H1 (cell line): ENCODE data around the gene CPSF4. TPM values are rescaled to one million over a fixed set of nuclear protein-coding genes. Genes with fewer than 3 reads are reported as not detected.
A peak's percentile ranks its signal among the peaks of the same experiment; 100 is the strongest.

Source experiments
- CTCF ChIA-PET: fragments of 300-600 bp; sonication (Branson Sonifier 250); formaldehyde crosslinking; loops from one replicate; lab custom pipeline; 2021; ENCODE audit not compliant: partially characterized antibody; lab: Charles Lee
- POLR2A ChIA-PET: fragments of 300-600 bp; sonication (Branson Sonifier 250); formaldehyde crosslinking; loops from one replicate; lab custom pipeline; 2021; ENCODE audit warnings: inconsistent platforms; ENCODE audit not compliant: partially characterized antibody; lab: Charles Lee
- DNase-seq, 2 experiments: peaks; one replicate each; pipeline versions ENCODE4 v3.0.0 to v3.0.0-alpha.2; 2010 to 2022; ENCODE audit warnings: low spot score in 2 of 2, low read depth in 1 of 2, mixed read lengths in 1 of 2
- FAIRE-seq: peaks from 2 replicates; lab custom pipeline; 2011; peaks lifted over from hg19 to GRCh38; lab: Jason Lieb, UNC
- H2AFZ ChIP-seq: 2 replicates; pipeline ENCODE4 v1.8.1; 2012; ENCODE audit warnings: low read length, inconsistent platforms
- H2AK5ac ChIP-seq: 2 replicates; pipeline ENCODE4 v1.6.1; 2013; ENCODE audit warnings: low read depth, low read length
- H2BK120ac ChIP-seq: replicated peaks from 2 replicates; pipeline ENCODE3; 2013; ENCODE audit warnings: low read depth, low read length, inconsistent platforms
- H2BK12ac ChIP-seq: 2 replicates; pipeline ENCODE4 v1.6.1; 2013; ENCODE audit warnings: low read depth, low read length
- H2BK15ac ChIP-seq: 2 replicates; pipeline ENCODE4 v1.6.1; 2013; ENCODE audit warnings: low read length
- H2BK20ac ChIP-seq: 2 replicates; pipeline ENCODE4 v1.6.1; 2013; ENCODE audit warnings: low read length
- H2BK5ac ChIP-seq: 2 replicates; pipeline ENCODE4 v1.6.1; 2013; ENCODE audit warnings: low read depth, low read length
- H3K14ac ChIP-seq: 2 replicates; pipeline ENCODE4 v1.6.1; 2013; ENCODE audit warnings: inconsistent platforms; ENCODE audit not compliant: insufficient read length
- H3K18ac ChIP-seq: 2 replicates; pipeline ENCODE4 v1.6.1; 2013; ENCODE audit warnings: low read length; ENCODE audit errors: extremely low read depth
- H3K23ac ChIP-seq: 2 replicates; pipeline ENCODE4 v1.6.1; 2013; ENCODE audit warnings: inconsistent platforms; ENCODE audit not compliant: insufficient read length
- H3K23me2 ChIP-seq: 2 replicates; pipeline ENCODE4 v1.6.1; 2013; ENCODE audit warnings: low read depth, low read length
- H3K27ac ChIP-seq: 2 replicates; pipeline ENCODE4 v1.6.1; 2011; ENCODE audit warnings: low read depth, low read length, inconsistent platforms
- H3K27me3 ChIP-seq, 4 experiments: replicated peaks in 1 of 4; 1 replicate in 1 of 4; 2 replicates in 3 of 4; pipeline versions ENCODE4 v1.6.1 to v1.8.1; 2011 to 2013; ENCODE audit warnings: low read length in 3 of 4, mild to moderate bottlenecking in 3 of 4, inconsistent platforms in 2 of 4, mixed read lengths in 2 of 4, moderate library complexity in 1 of 4; ENCODE audit not compliant: control insufficient read depth in 3 of 4, insufficient read depth in 3 of 4; ENCODE audit errors: extremely low read depth in 1 of 4
- H3K36me3 ChIP-seq, 4 experiments: 2 replicates each; pipeline versions ENCODE4 v1.6.1 to v1.8.1; 2011 to 2013; ENCODE audit warnings: mild to moderate bottlenecking in 4 of 4, low read length in 3 of 4, moderate library complexity in 2 of 4, control low read depth in 1 of 4, inconsistent platforms in 1 of 4; ENCODE audit not compliant: insufficient read depth in 4 of 4, control insufficient read depth in 2 of 4
- H3K4ac ChIP-seq: replicated peaks from 2 replicates; pipeline ENCODE3; 2013; ENCODE audit warnings: low read length, low read depth, mixed read lengths, inconsistent platforms; ENCODE audit not compliant: insufficient read length
- H3K4me1 ChIP-seq, 4 experiments: replicated peaks in 1 of 4; 1 replicate in 1 of 4; 2 replicates in 3 of 4; pipeline versions ENCODE4 v1.6.1 to v1.8.1; 2011 to 2013; ENCODE audit warnings: low read length in 3 of 4, inconsistent platforms in 2 of 4, mixed read lengths in 1 of 4; ENCODE audit not compliant: insufficient read depth in 4 of 4, control insufficient read depth in 3 of 4
- H3K4me2 ChIP-seq, 2 experiments: 2 replicates each; pipeline versions ENCODE4 v1.6.1 to v1.8.1; 2011 to 2013; ENCODE audit warnings: low read depth in 2 of 2, low read length in 2 of 2, control low read depth in 1 of 2, inconsistent platforms in 1 of 2, mild to moderate bottlenecking in 1 of 2; ENCODE audit not compliant: insufficient read depth in 1 of 2
- H3K4me3 ChIP-seq, 4 experiments: fragments of 200-600, 300-600 bp in 1 of 4; sonication (generic), shearing (Covaris generic), sonication (Bioruptor Twin) in 1 of 4; 2 replicates each; pipeline versions ENCODE4 v1.5.1 to v1.8.1; 2011 to 2016; ENCODE audit warnings: low read length in 4 of 4, low read depth in 3 of 4, control low read depth in 2 of 4, inconsistent platforms in 2 of 4, mild to moderate bottlenecking in 2 of 4, mixed read lengths in 1 of 4, moderate library complexity in 1 of 4; ENCODE audit not compliant: insufficient read depth in 2 of 4; ENCODE audit errors: extremely low read depth in 1 of 4
- H3K56ac ChIP-seq: replicated peaks from 2 replicates; pipeline ENCODE3; 2013; ENCODE audit warnings: low read depth, mild to moderate bottlenecking, mixed read lengths, low read length, inconsistent platforms; ENCODE audit not compliant: insufficient read length
- H3K79me1 ChIP-seq: 2 replicates; pipeline ENCODE4 v1.6.1; 2013; ENCODE audit warnings: low read depth, low read length, control low read depth
- H3K79me2 ChIP-seq, 2 experiments: 2 replicates each; pipeline versions ENCODE4 v1.6.1 to v1.8.1; 2012 to 2013; ENCODE audit warnings: low read length in 2 of 2, mild to moderate bottlenecking in 2 of 2, inconsistent platforms in 1 of 2; ENCODE audit not compliant: insufficient read depth in 2 of 2, control insufficient read depth in 1 of 2
- H3K9ac ChIP-seq, 4 experiments: replicated peaks in 1 of 4; 1 replicate in 1 of 4; 2 replicates in 3 of 4; pipeline versions ENCODE4 v1.6.1 to v1.8.1; 2011 to 2013; ENCODE audit warnings: low read depth in 3 of 4, low read length in 3 of 4, control low read depth in 2 of 4, mild to moderate bottlenecking in 2 of 4, moderate library complexity in 2 of 4, inconsistent platforms in 1 of 4; ENCODE audit errors: extremely low read depth in 1 of 4
- H3K9me3 ChIP-seq, 2 experiments: 2 replicates each; pipeline versions ENCODE4 v1.6.1 to v1.8.1; 2012 to 2013; ENCODE audit warnings: mild to moderate bottlenecking in 2 of 2, moderate library complexity in 2 of 2, control low read depth in 1 of 2, inconsistent platforms in 1 of 2, low read depth in 1 of 2, low read length in 1 of 2, mixed read lengths in 1 of 2; ENCODE audit not compliant: insufficient read depth in 2 of 2
- H4K20me1 ChIP-seq, 2 experiments: replicated peaks in 1 of 2; 2 replicates each; pipeline versions ENCODE3 to v1.8.1; 2011 to 2013; ENCODE audit warnings: inconsistent platforms in 2 of 2, low read length in 2 of 2, mild to moderate bottlenecking in 1 of 2; ENCODE audit not compliant: insufficient read depth in 2 of 2, control insufficient read depth in 1 of 2
- H4K5ac ChIP-seq: 2 replicates; pipeline ENCODE4 v1.6.1; 2013; ENCODE audit warnings: low read length, low read depth, mixed read lengths, inconsistent platforms; ENCODE audit not compliant: insufficient read length
- H4K8ac ChIP-seq: 2 replicates; pipeline ENCODE4 v1.8.0; 2013; ENCODE audit warnings: mild to moderate bottlenecking, moderate library complexity, low read length, inconsistent platforms; ENCODE audit not compliant: insufficient read depth; ENCODE audit errors: extremely low read depth
- H4K91ac ChIP-seq: replicated peaks from 2 replicates; pipeline ENCODE3; 2013; ENCODE audit warnings: low read length, mixed read lengths, inconsistent platforms; ENCODE audit not compliant: insufficient read length
- ASH2L ChIP-seq: fragments of 200-600, 300-600 bp; sonication (generic); IDR thresholded peaks from one replicate; pipeline ENCODE4 v1.7.1; 2017; ENCODE audit warnings: low read length
- BACH1 ChIP-seq: IDR thresholded peaks from 2 replicates; pipeline ENCODE4 v1.6.1; 2012; ENCODE audit warnings: low read length, improper control_type of control experiment
- CREB1 ChIP-seq: IDR thresholded peaks from 2 replicates; pipeline ENCODE4 v1.6.1; 2012; ENCODE audit warnings: inconsistent platforms
- KDM5A ChIP-seq: fragments of 200-600 bp; IDR thresholded peaks from 2 replicates; pipeline ENCODE4 v1.7.1; 2012; ENCODE audit warnings: mild to moderate bottlenecking, low read length, inconsistent platforms, mixed read lengths
- POU5F1 ChIP-seq: IDR thresholded peaks from 2 replicates; pipeline ENCODE4 v1.6.1; 2011; ENCODE audit warnings: low read depth, mild to moderate bottlenecking, low read length, moderate library complexity
- RBBP5 ChIP-seq: IDR thresholded peaks from 2 replicates; pipeline ENCODE4 v1.7.1; 2012; ENCODE audit warnings: low read depth, mild to moderate bottlenecking, inconsistent platforms, low read length, moderate library complexity, borderline replicate concordance
- SIN3A ChIP-seq, 2 experiments: IDR thresholded peaks in 1 of 2; conservative IDR thresholded peaks in 1 of 2; 2 replicates each; pipeline ENCODE4 v1.6.1; 2011 to 2012; ENCODE audit warnings: low read length in 2 of 2, improper control_type of control experiment in 1 of 2, low read depth in 1 of 2, mild to moderate bottlenecking in 1 of 2
- TAF1 ChIP-seq: IDR thresholded peaks from 2 replicates; pipeline ENCODE4 v1.6.1; 2011; ENCODE audit warnings: mild to moderate bottlenecking, low read depth, low read length
- WGBS, 2 experiments: shearing (Covaris generic) in 1 of 2; methylation state at CpG; one replicate each; pipeline versions ENCODE4 v1.1.6 to v1.1.7; 2013 to 2015; ENCODE audit warnings: low lambda C conversion rate in 2 of 2, mixed read lengths in 2 of 2, inconsistent platforms in 1 of 2, low coverage in 1 of 2, missing lambda C conversion rate in 1 of 2; ENCODE audit not compliant: insufficient replicate concordance in 2 of 2, insufficient coverage in 1 of 2, insufficient read length in 1 of 2; ENCODE audit errors: extremely low coverage in 1 of 2, missing lambda C conversion rate in 1 of 2; 5-methylcytosine and 5-hydroxymethylcytosine counted together
- polyA plus RNA-seq, 7 experiments: library from polyadenylated mRNA; depleted of rRNA in 3 of 7; stranded (reverse) in 5 of 7; unstranded in 2 of 7; fragments of >200 nt in 5 of 7; fragments of 200-250 nt in 2 of 7; gene quantifications; 1 replicate in 5 of 7; 2 replicates in 1 of 7; 4 replicates in 1 of 7; pipeline versions ENCODE4 v1.2.1 to v1.2.3, GENCODE V29; 2011 to 2013; ENCODE audit warnings: missing spikeins in 2 of 7, mixed read lengths in 2 of 7
- total RNA-seq: library from RNA; stranded (reverse); fragmentation: NEBNext Ultra II Directional; extraction: Animal tissue kit (Norgen Biotek cat#: 25700); gene quantifications from 2 replicates; pipeline ENCODE4 v1.2.1, GENCODE V29; 2021
- TF ChIP-seq, protein P1 (sequence below): IDR thresholded peaks from 2 replicates; pipeline ENCODE4 v1.6.1; 2011; ENCODE audit warnings: low read depth, mild to moderate bottlenecking, low read length; ENCODE audit not compliant: insufficient read depth
- TF ChIP-seq, protein P2 (sequence below): IDR thresholded peaks from 2 replicates; pipeline ENCODE4 v1.6.1; 2012; ENCODE audit warnings: inconsistent platforms

CPSF4 gene
- total and polyA plus RNA-seq, 2 of the 8 experiments (the other 6 are each of a cell fraction or from before 2014, with no cell fraction given) = 77.5 to 103 TPM

- Histone ChIP-seq H3K4ac (peak overlapping the region; percentile 41), H3K4me3 (peak overlapping the region; percentile 31 to 70 (median 62)), H4K8ac (peak overlapping the region; percentile 81), H3K14ac (no peak overlapping the region), H3K9me3 (no peaks in the 10 kb centered on the region), H3K23me2 (peaks cover 4% of the 10 kb centered on the region; the same call in 1 of the 2 replicates), H2AK5ac (no peak overlapping the region), H3K79me2 (no peaks in the 10 kb centered on the region), H3K27ac (peak overlapping the region; percentile 78), H4K20me1 (peaks cover 8 to 13% of the 10 kb centered on the region in 2 experiments), H4K5ac (peak overlapping the region; percentile 6), H2BK12ac (0 out of 2 replicates have a peak overlapping the region, but pooled peaks have one; percentile 27), H2BK5ac (peak overlapping the region; percentile 90), H2AFZ (peak overlapping the region; percentile 18; the same call in 1 of the 2 replicates), H2BK20ac (no peak overlapping the region), H3K56ac (peak overlapping the region; percentile 82), H3K4me2 (peak overlapping the region; percentile 55 to 84), H3K9ac (peak overlapping the region in 2 of 4 experiments; percentile 61 to 62; a peak in 4 of 7 replicates), H3K27me3 (no peaks in the 10 kb centered on the region), H3K79me1 (no peaks in the 10 kb centered on the region), H3K23ac (no peak overlapping the region), H2BK120ac (no peak overlapping the region), H4K91ac (peak overlapping the region; percentile 83), H3K36me3 (peaks cover 11 to 55% (median 28%) of the 10 kb centered on the region in 4 experiments), H2BK15ac (no peak overlapping the region), H3K18ac (peak overlapping the region; percentile 85), H3K4me1 (peaks cover 2 to 12% (median 5%) of the 10 kb centered on the region in 4 experiments; a peak in 6 of 7 replicates)
- FAIRE-seq (peak; percentile 24), DNase-seq (peak; percentile 61 to 91)
- WGBS, 2 experiments = 2% methylated on average over 53 of the region's 68 CpGs; no CpG with 5 or more reads in 1 of the 2 experiments
- POLR2A ChIA-PET = interaction anchor here (0.9 to 7.9 kb wide), 17 partner anchors 10 to 224 kb away, joined by 3 to 150 read pairs (median 6); partner anchors contain the start of genes ARPC1B, BUD31, CPSF4 and PDAP1
- CTCF ChIA-PET = interaction anchor here (1.0 to 7.1 kb wide), 9 partner anchors 14 to 88 kb away, joined by 3 to 40 read pairs (median 5); partner anchors contain the start of gene BUD31
- TF ChIP-seq, protein P1, sequence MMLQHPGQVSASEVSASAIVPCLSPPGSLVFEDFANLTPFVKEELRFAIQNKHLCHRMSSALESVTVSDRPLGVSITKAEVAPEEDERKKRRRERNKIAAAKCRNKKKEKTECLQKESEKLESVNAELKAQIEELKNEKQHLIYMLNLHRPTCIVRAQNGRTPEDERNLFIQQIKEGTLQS = no peak
- TF ChIP-seq ASH2L (peak; percentile 87), POU5F1 (no peak), TAF1 (peak; percentile 40), SIN3A (conservative IDR thresholded peaks at IDR 0.05 in 1 of 2, IDR thresholded peaks at IDR 0.05 in 1 of 2; ENCODE audit: low read depth in 1 of 2, low read length in 2 of 2) (peak in 1 of 2 experiments; percentile 61; a peak in 2 of 4 replicates), BACH1 (peak; percentile 28; the same call in 1 of the 2 replicates), KDM5A (no peak), CREB1 (no peak; the same call in none of the 2 replicates), RBBP5 (0 out of 2 replicates have a peak, but pooled peaks have one; percentile 70)
- TF ChIP-seq, protein P2, sequence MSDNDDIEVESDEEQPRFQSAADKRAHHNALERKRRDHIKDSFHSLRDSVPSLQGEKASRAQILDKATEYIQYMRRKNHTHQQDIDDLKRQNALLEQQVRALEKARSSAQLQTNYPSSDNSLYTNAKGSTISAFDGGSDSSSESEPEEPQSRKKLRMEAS = 0 out of 2 replicates have a peak, but pooled peaks have one; percentile 42
Measured at GRCh38 chr7:99392659-99393354, 45.9 kb upstream of the CPSF4 start.
